Measurements from ENCODE around the gene ZNF497.

ZNF497 gene

GRCh38 chr19:58362272-58362994 lies at the start of gene ZNF497:
TSS of gene ZNF497 (minus strand) at chr19:58362751. CDS start at chr19:58357635, 5,116 bp downstream.
- DNase-seq (ENCODE audit: low spot score), result peak; percentile 97

GRCh38 chr19:58409010-58409790 lies 46.6 kb upstream of the ZNF497 start:
- peak; percentile 44 for DNase-seq (ENCODE audit: low spot score)

GRCh38 chr19:58408152-58409009 lies 45.8 kb upstream of the ZNF497 start, which contains the start of gene ZNF584:
TSS of gene ZNF584 (plus strand) at chr19:58408649. CDS start at chr19:58409148, 499 bp downstream.
- peak; percentile 95 for DNase-seq (ENCODE audit: low spot score)

GRCh38 chr19:58407658-58408151 lies 45.2 kb upstream of the ZNF497 start:
- peak; percentile 22 for DNase-seq (ENCODE audit: low spot score)

- peak; percentile 25 for DNase-seq (ENCODE audit: low spot score)
Measured at GRCh38 chr19:58406818-58407657, 44.5 kb upstream of the ZNF497 start.

- peak; percentile 17 for DNase-seq (ENCODE audit: low spot score)
Measured at GRCh38 chr19:58403920-58404478, 41.4 kb upstream of the ZNF497 start.

GRCh38 chr19:58401840-58402421 lies 39.4 kb upstream of the ZNF497 start:
- DNase-seq (ENCODE audit: low spot score), result no peak

- peak; percentile 100 for DNase-seq (ENCODE audit: low spot score)
Measured at GRCh38 chr19:58400916-58401839, 38.6 kb upstream of the ZNF497 start.

GRCh38 chr19:58400316-58400915 lies 37.9 kb upstream of the ZNF497 start:
- DNase-seq (ENCODE audit: low spot score), result peak; percentile 16

GRCh38 chr19:58399903-58400302 lies 37.4 kb upstream of the ZNF497 start:
- DNase-seq (ENCODE audit: low spot score), result no peak

- DNase-seq (ENCODE audit: low spot score), result no peak
Measured at GRCh38 chr19:58398545-58398944, 36.0 kb upstream of the ZNF497 start.

- no peak for DNase-seq (ENCODE audit: low spot score)
Measured at GRCh38 chr19:58398087-58398486, 35.5 kb upstream of the ZNF497 start.

GRCh38 chr19:58397533-58398037 lies 35.0 kb upstream of the ZNF497 start:
- DNase-seq (ENCODE audit: low spot score), result no peak

GRCh38 chr19:58396691-58397532 lies 34.4 kb upstream of the ZNF497 start:
- no peak for DNase-seq (ENCODE audit: low spot score)

GRCh38 chr19:58395979-58396627 lies 33.6 kb upstream of the ZNF497 start:
- no peak for DNase-seq (ENCODE audit: low spot score)

GRCh38 chr19:58395220-58395978 lies 32.8 kb upstream of the ZNF497 start, which contains the start of gene RNF225:
TSS of gene RNF225 (plus strand) at chr19:58395656. CDS start at chr19:58396090, 434 bp downstream.
- DNase-seq (ENCODE audit: low spot score), result peak; percentile 47

All from kidney tubule cell (primary cell).